C4-2B (cell line): ENCODE results near the gene TPK1.

Experiments
- ZFX ChIP-seq: fragments of 450-650 bp; IDR thresholded peaks from 2 replicates; pipeline ENCODE4 v1.6.1; 2017
- TF ChIP-seq, protein P1 (sequence below): fragments of 450-650 bp; conservative IDR thresholded peaks from 2 replicates; pipeline ENCODE4 v1.5.1; 2017; ENCODE audit warnings: mild to moderate bottlenecking

DNA sequence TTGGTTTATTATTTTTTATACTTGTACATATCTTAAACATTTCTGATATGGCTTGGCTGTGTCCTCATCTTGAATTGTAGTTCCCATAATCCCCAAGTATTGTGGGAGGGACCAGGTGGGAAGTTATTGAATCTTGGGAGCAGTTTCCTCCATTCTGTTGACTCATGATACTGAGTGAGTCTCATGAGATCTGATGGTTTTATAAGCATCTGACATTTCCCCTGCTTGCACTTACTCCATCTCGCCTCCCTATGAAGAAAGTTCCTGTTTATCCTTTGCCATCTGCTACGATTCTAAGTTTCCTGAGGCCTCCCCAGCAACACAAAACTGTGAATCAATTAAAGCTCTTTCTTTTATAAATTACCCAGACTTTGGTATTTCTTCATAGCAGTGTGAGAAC lies 207.7 kb downstream of the TPK1 start:
- TF ChIP-seq, protein P1, sequence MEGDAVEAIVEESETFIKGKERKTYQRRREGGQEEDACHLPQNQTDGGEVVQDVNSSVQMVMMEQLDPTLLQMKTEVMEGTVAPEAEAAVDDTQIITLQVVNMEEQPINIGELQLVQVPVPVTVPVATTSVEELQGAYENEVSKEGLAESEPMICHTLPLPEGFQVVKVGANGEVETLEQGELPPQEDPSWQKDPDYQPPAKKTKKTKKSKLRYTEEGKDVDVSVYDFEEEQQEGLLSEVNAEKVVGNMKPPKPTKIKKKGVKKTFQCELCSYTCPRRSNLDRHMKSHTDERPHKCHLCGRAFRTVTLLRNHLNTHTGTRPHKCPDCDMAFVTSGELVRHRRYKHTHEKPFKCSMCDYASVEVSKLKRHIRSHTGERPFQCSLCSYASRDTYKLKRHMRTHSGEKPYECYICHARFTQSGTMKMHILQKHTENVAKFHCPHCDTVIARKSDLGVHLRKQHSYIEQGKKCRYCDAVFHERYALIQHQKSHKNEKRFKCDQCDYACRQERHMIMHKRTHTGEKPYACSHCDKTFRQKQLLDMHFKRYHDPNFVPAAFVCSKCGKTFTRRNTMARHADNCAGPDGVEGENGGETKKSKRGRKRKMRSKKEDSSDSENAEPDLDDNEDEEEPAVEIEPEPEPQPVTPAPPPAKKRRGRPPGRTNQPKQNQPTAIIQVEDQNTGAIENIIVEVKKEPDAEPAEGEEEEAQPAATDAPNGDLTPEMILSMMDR, result no peak
- no peak for TF ChIP-seq ZFX
